SK-N-SH (cell line): ENCODE results near the gene NDUFA1. TPM values are rescaled to one million over a fixed set of nuclear protein-coding genes. Genes with fewer than 3 reads are reported as not detected.

ENCODE experiments used
- CTCF ChIA-PET: fragments of 300-600, 350-600 bp; formaldehyde crosslinking; extraction: SDS; loops from one replicate; lab custom pipeline; 2021; lab: Yijun Ruan, JAX
- POLR2A ChIA-PET: fragments of 350-600 bp; sonication (Branson Sonifier 250); formaldehyde crosslinking; extraction: SDS; loops from one replicate; lab custom pipeline; 2020; ENCODE audit warnings: antibody characterized with exemption, inconsistent platforms; lab: Yijun Ruan, JAX
- DNase-seq: peaks from one replicate; pipeline ENCODE4 v3.0.0; 2012
- H2AFZ ChIP-seq: fragments of 200-600 bp; sonication (generic); 2 replicates; pipeline ENCODE4 v1.8.1; 2016; ENCODE audit warnings: antibody characterized with exemption, mild to moderate bottlenecking, low read depth
- H3F3A ChIP-seq: fragments of 200-600 bp; sonication (generic); replicated peaks from 2 replicates; pipeline ENCODE3; 2016; ENCODE audit warnings: antibody characterized with exemption, mild to moderate bottlenecking; ENCODE audit not compliant: insufficient read depth
- H3K27ac ChIP-seq, 2 experiments: fragments of 200-500 bp in 1 of 2; fragments of 200-600 bp in 1 of 2; sonication (Bioruptor generic) in 1 of 2; sonication (generic), shearing (Covaris generic) in 1 of 2; 2 replicates each; pipeline versions ENCODE4 v1.5.1 to v1.6.1; 2014 to 2016; ENCODE audit warnings: low read depth in 2 of 2, inconsistent platforms in 1 of 2, low read length in 1 of 2, mild to moderate bottlenecking in 1 of 2, mixed read lengths in 1 of 2
- H3K27me3 ChIP-seq: fragments of 200-600 bp; sonication (generic), shearing (Covaris generic); 2 replicates; pipeline ENCODE4 v1.6.1; 2016; ENCODE audit warnings: mixed run types; ENCODE audit not compliant: insufficient read depth
- H3K36me3 ChIP-seq, 2 experiments: fragments of 200-500 bp in 1 of 2; fragments of 200-600 bp in 1 of 2; sonication (Bioruptor generic) in 1 of 2; sonication (generic) in 1 of 2; replicated peaks in 1 of 2; 2 replicates each; pipeline versions ENCODE3 to v1.5.1; 2014 to 2016; ENCODE audit warnings: low read length in 1 of 2, mild to moderate bottlenecking in 1 of 2; ENCODE audit not compliant: insufficient read depth in 2 of 2, control insufficient read depth in 1 of 2
- H3K4me1 ChIP-seq, 2 experiments: fragments of 200-500 bp in 1 of 2; fragments of 200-600 bp in 1 of 2; sonication (Bioruptor generic) in 1 of 2; sonication (generic), shearing (Covaris generic) in 1 of 2; 2 replicates each; pipeline versions ENCODE4 v1.5.1 to v1.6.1; 2014 to 2016; ENCODE audit warnings: low read depth in 1 of 2, low read length in 1 of 2, mixed run types in 1 of 2; ENCODE audit not compliant: insufficient read depth in 2 of 2, control insufficient read depth in 1 of 2
- H3K4me2 ChIP-seq: fragments of 200-600 bp; sonication (generic), shearing (Covaris generic); 2 replicates; pipeline ENCODE4 v1.6.1; 2017; ENCODE audit warnings: mixed run types
- H3K4me3 ChIP-seq, 2 experiments: fragments of 200-500 bp in 1 of 2; fragments of 200-600 bp in 1 of 2; sonication (Bioruptor generic) in 1 of 2; sonication (generic), shearing (Covaris generic) in 1 of 2; 2 replicates each; pipeline versions ENCODE4 v1.5.1 to v1.8.1; 2014 to 2016; ENCODE audit warnings: low read depth in 2 of 2, inconsistent platforms in 1 of 2, low read length in 1 of 2, mild to moderate bottlenecking in 1 of 2, mixed read lengths in 1 of 2, moderate library complexity in 1 of 2
- H3K79me2 ChIP-seq: fragments of 200-600 bp; sonication (generic); 2 replicates; pipeline ENCODE4 v1.8.1; 2017; ENCODE audit warnings: mild to moderate bottlenecking; ENCODE audit not compliant: insufficient read depth
- H3K9ac ChIP-seq: fragments of 200-600 bp; sonication (generic); 2 replicates; pipeline ENCODE4 v1.6.1; 2017; ENCODE audit warnings: mixed run types
- H3K9me2 ChIP-seq: fragments of 200-600 bp; sonication (generic); 2 replicates; pipeline ENCODE4 v1.6.1; 2017; ENCODE audit warnings: mixed run types
- H3K9me3 ChIP-seq: fragments of 200-600 bp; sonication (generic); 2 replicates; pipeline ENCODE4 v1.6.1; 2017; ENCODE audit warnings: mixed run types, mild to moderate bottlenecking, moderate library complexity
- H4K20me1 ChIP-seq: fragments of 200-600 bp; sonication (generic); 2 replicates; pipeline ENCODE4 v1.6.1; 2017; ENCODE audit warnings: mild to moderate bottlenecking, mixed run types; ENCODE audit not compliant: insufficient read depth
- EP300 ChIP-seq, 2 experiments: IDR thresholded peaks; 2 replicates each; pipeline versions ENCODE4 v1.4.0 to v1.6.1; 2012; ENCODE audit warnings: borderline replicate concordance in 1 of 2, low read depth in 1 of 2, low read length in 1 of 2
- FOSL2 ChIP-seq: IDR thresholded peaks from 2 replicates; pipeline ENCODE4 v1.4.0; 2012; ENCODE audit warnings: low read depth, mild to moderate bottlenecking, moderate library complexity, borderline replicate concordance
- FOXM1 ChIP-seq: IDR thresholded peaks from 2 replicates; pipeline ENCODE4 v1.4.0; 2012; ENCODE audit warnings: low read depth, mild to moderate bottlenecking
- GATA2 ChIP-seq: sonication (generic); formaldehyde crosslinking; IDR thresholded peaks from 2 replicates; pipeline ENCODE4 v1.5.0; 2020; ENCODE audit warnings: mild to moderate bottlenecking, missing genetic modification reagents
- NFIC ChIP-seq: IDR thresholded peaks from 2 replicates; pipeline ENCODE4 v1.4.0; 2012; ENCODE audit warnings: borderline replicate concordance
- NRF1 ChIP-seq: IDR thresholded peaks from 2 replicates; pipeline ENCODE4 v1.6.1; 2012; ENCODE audit warnings: low read depth, mild to moderate bottlenecking, low read length
- POLR2AphosphoS5 ChIP-seq: IDR thresholded peaks from 2 replicates; pipeline ENCODE4 v1.6.1; 2012; ENCODE audit warnings: low read depth, low read length
- RCOR1 ChIP-seq: fragments of 150-350 bp; IDR thresholded peaks from 2 replicates; pipeline ENCODE4 v1.6.1; 2017; ENCODE audit warnings: antibody characterized with exemption, low read length
- RXRA ChIP-seq: IDR thresholded peaks from 2 replicates; pipeline ENCODE4 v1.4.0; 2012; ENCODE audit warnings: low read depth, mild to moderate bottlenecking, borderline replicate concordance
- TAF1 ChIP-seq: IDR thresholded peaks from 2 replicates; pipeline ENCODE4 v1.6.1; 2012; ENCODE audit warnings: low read depth, mild to moderate bottlenecking, low read length, moderate library complexity, borderline replicate concordance
- TCF12 ChIP-seq: IDR thresholded peaks from 2 replicates; pipeline ENCODE4 v1.4.0; 2012
- USF1 ChIP-seq: IDR thresholded peaks from 2 replicates; pipeline ENCODE4 v1.4.0; 2012; ENCODE audit warnings: low read depth, borderline replicate concordance
- USF2 ChIP-seq: fragments of 150-350 bp; IDR thresholded peaks from 2 replicates; pipeline ENCODE4 v1.6.1; 2017; ENCODE audit warnings: antibody characterized with exemption, low read length, low read depth, borderline replicate concordance
- WGBS: methylation state at CpG from one replicate; pipeline ENCODE4 v1.1.6; 2017; ENCODE audit warnings: low lambda C conversion rate; 5-methylcytosine and 5-hydroxymethylcytosine counted together
- polyA plus RNA-seq, 3 experiments: library from polyadenylated mRNA; depleted of rRNA; stranded (reverse); fragments of >200 nt; gene quantifications; 2 replicates each; pipeline ENCODE4 v1.2.3, GENCODE V29; 2012
- TF ChIP-seq, protein P1 (sequence below): fragments of 200-600 bp; sonication (generic); IDR thresholded peaks from 2 replicates; pipeline ENCODE4 v1.6.1; 2017; ENCODE audit warnings: antibody characterized with exemption, mild to moderate bottlenecking, moderate library complexity
- TF ChIP-seq, protein P2 (sequence below): fragments of 150-350 bp; IDR thresholded peaks from 2 replicates; pipeline ENCODE4 v1.6.1; 2016; ENCODE audit warnings: mild to moderate bottlenecking, low read depth, low read length

Gene NDUFA1
- polyA plus RNA-seq, 1 of the 3 experiments (the other 2 are of a cell fraction): 101 TPM

DNA sequence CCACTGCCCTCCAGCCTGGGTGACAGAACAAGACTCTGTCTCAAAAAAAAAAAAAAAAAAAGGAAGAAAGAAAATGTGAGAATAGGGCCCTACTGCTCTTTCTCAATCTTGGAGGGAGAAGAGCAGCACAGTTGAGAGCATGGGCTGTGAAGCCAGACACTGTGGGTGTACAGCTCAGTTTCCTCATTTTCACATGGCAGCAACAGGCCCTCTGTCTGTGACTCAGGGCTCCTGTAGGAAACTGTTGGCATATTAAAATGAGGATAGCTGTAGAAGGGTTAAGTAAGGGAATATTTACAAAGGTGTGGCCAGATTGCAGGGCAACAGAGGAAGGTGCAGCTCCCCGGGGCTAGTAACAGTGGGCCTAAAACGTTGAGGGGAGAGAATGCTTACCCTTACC is 27.5 kb downstream of the NDUFA1 start:
- H3K27ac ChIP-seq: no peak overlapping the region
- no peaks in the 10 kb centered on the region for H3K4me1 ChIP-seq
- H3K9ac ChIP-seq: no peak overlapping the region
- H3K79me2 ChIP-seq: no peaks in the 10 kb centered on the region
- peaks cover 21% of the 10 kb centered on the region; the same call in 1 of the 2 replicates for H3K27me3 ChIP-seq
- ChIA-PET POLR2A (no interaction called here), CTCF (no interaction called here)
- H3F3A ChIP-seq: no peaks in the 10 kb centered on the region
- H3K4me3 ChIP-seq: no peak overlapping the region
- H2AFZ ChIP-seq: no peak overlapping the region
- no peaks in the 10 kb centered on the region for H3K9me2 ChIP-seq
- H3K36me3 ChIP-seq: no peaks in the 10 kb centered on the region
- no peaks in the 10 kb centered on the region for H4K20me1 ChIP-seq
- 12% methylated on average over 2 of the region's 2 CpGs for WGBS
- H3K4me2 ChIP-seq: no peak overlapping the region
- DNase-seq: no peak
- no peaks in the 10 kb centered on the region for H3K9me3 ChIP-seq
- no peak for TF ChIP-seq FOXM1
- TF ChIP-seq, protein P1, sequence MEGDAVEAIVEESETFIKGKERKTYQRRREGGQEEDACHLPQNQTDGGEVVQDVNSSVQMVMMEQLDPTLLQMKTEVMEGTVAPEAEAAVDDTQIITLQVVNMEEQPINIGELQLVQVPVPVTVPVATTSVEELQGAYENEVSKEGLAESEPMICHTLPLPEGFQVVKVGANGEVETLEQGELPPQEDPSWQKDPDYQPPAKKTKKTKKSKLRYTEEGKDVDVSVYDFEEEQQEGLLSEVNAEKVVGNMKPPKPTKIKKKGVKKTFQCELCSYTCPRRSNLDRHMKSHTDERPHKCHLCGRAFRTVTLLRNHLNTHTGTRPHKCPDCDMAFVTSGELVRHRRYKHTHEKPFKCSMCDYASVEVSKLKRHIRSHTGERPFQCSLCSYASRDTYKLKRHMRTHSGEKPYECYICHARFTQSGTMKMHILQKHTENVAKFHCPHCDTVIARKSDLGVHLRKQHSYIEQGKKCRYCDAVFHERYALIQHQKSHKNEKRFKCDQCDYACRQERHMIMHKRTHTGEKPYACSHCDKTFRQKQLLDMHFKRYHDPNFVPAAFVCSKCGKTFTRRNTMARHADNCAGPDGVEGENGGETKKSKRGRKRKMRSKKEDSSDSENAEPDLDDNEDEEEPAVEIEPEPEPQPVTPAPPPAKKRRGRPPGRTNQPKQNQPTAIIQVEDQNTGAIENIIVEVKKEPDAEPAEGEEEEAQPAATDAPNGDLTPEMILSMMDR: no peak
- TF ChIP-seq USF2: no peak
- no peak for TF ChIP-seq RCOR1
- no peak for TF ChIP-seq POLR2AphosphoS5
- no peak for TF ChIP-seq FOSL2
- no peak for TF ChIP-seq NRF1
- no peak for TF ChIP-seq GATA2
- TF ChIP-seq, protein P2, sequence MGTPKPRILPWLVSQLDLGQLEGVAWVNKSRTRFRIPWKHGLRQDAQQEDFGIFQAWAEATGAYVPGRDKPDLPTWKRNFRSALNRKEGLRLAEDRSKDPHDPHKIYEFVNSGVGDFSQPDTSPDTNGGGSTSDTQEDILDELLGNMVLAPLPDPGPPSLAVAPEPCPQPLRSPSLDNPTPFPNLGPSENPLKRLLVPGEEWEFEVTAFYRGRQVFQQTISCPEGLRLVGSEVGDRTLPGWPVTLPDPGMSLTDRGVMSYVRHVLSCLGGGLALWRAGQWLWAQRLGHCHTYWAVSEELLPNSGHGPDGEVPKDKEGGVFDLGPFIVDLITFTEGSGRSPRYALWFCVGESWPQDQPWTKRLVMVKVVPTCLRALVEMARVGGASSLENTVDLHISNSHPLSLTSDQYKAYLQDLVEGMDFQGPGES: no peak
- no peak for TF ChIP-seq EP300 (IDR thresholded peaks at IDR 0.05; ENCODE audit: borderline replicate concordance in 1 of 2, low read depth in 1 of 2, low read length in 1 of 2)
- no peak for TF ChIP-seq TAF1
- TF ChIP-seq TCF12: no peak
- TF ChIP-seq RXRA: no peak
- TF ChIP-seq NFIC: no peak
- TF ChIP-seq USF1: no peak
